Endometrial microvascular endothelial cells (primary cell): ENCODE measurements around the gene FBXL17. TPM values are rescaled to one million over a fixed set of nuclear protein-coding genes. Genes with fewer than 3 reads are reported as not detected.

Experiments used
- in situ Hi-C: cut with HindIII; loops from 2 replicates; pipeline ENCODE4 v1.10.0; 2017; ENCODE audit warnings: low sequenced_read_pairs, low pct_unique_long_range_greater_than_20kb; ENCODE audit errors: inconsistent ontology term
- total RNA-seq: library from RNA; depleted of rRNA; stranded (reverse); fragments of >200 nt; gene quantifications from one replicate; pipeline ENCODE4 v1.2.3, GENCODE V29; 2015; ENCODE audit errors: inconsistent ontology term

FBXL17 gene
- total RNA-seq, 1 donor from 2014 or later: 21.0 TPM

GRCh38 chr5:107950776-107951175 lies 431.1 kb downstream of the FBXL17 start:
- in situ Hi-C loops: no loop called here

- in situ Hi-C loops: no loop called here
These were observed 432.1 kb downstream of the FBXL17 start for GRCh38 chr5:107949688-107950341.

- in situ Hi-C loops: no loop called here
These were observed 433.5 kb downstream of the FBXL17 start for GRCh38 chr5:107948377-107948776.

GRCh38 chr5:107945061-107945460 lies 436.8 kb downstream of the FBXL17 start:
- in situ Hi-C loops: no loop called here

- in situ Hi-C loops: no loop called here
These were observed 438.0 kb downstream of the FBXL17 start for GRCh38 chr5:107943923-107944322.

- in situ Hi-C loops: no loop called here
These were observed 440.9 kb downstream of the FBXL17 start for GRCh38 chr5:107941036-107941435.

GRCh38 chr5:107937651-107938355 lies 444.1 kb downstream of the FBXL17 start:
- in situ Hi-C loops: no loop called here

- in situ Hi-C loops: no loop called here
These were observed 444.7 kb downstream of the FBXL17 start for GRCh38 chr5:107937204-107937603.

GRCh38 chr5:107936515-107936914 lies 445.4 kb downstream of the FBXL17 start:
- in situ Hi-C loops: no loop called here

GRCh38 chr5:107935645-107936044 lies 446.3 kb downstream of the FBXL17 start:
- in situ Hi-C loops: no loop called here

- in situ Hi-C loops: no loop called here
These were observed 448.6 kb downstream of the FBXL17 start for GRCh38 chr5:107933326-107933725.

GRCh38 chr5:107930891-107931290 lies 451.0 kb downstream of the FBXL17 start:
- in situ Hi-C loops: no loop called here

- in situ Hi-C loops: no loop called here
These were observed 451.8 kb downstream of the FBXL17 start for GRCh38 chr5:107930092-107930491.

- in situ Hi-C loops: no loop called here
These were observed 452.8 kb downstream of the FBXL17 start for GRCh38 chr5:107929080-107929479.

GRCh38 chr5:107926121-107926520 lies 455.8 kb downstream of the FBXL17 start:
- in situ Hi-C loops: no loop called here

GRCh38 chr5:107925200-107925599 lies 456.7 kb downstream of the FBXL17 start:
- in situ Hi-C loops: no loop called here

GRCh38 chr5:107919969-107920368 lies 461.9 kb downstream of the FBXL17 start:
- in situ Hi-C loops: no loop called here

- in situ Hi-C loops: no loop called here
These were observed 462.5 kb downstream of the FBXL17 start for GRCh38 chr5:107919361-107919760.

GRCh38 chr5:107917983-107918382 lies 463.9 kb downstream of the FBXL17 start:
- in situ Hi-C loops: no loop called here
